Measurements from ENCODE around the gene MPP3. TPM values are rescaled to one million over a fixed set of nuclear protein-coding genes. Genes with fewer than 3 reads are reported as not detected.

The MPP3 gene
- total and polyA plus RNA-seq, 9 of the 15 experiments (the other 6 are each of a cell fraction or from before 2014, with no cell fraction given) = 0.41 to 10.4 (median 4.5) TPM

DNA sequence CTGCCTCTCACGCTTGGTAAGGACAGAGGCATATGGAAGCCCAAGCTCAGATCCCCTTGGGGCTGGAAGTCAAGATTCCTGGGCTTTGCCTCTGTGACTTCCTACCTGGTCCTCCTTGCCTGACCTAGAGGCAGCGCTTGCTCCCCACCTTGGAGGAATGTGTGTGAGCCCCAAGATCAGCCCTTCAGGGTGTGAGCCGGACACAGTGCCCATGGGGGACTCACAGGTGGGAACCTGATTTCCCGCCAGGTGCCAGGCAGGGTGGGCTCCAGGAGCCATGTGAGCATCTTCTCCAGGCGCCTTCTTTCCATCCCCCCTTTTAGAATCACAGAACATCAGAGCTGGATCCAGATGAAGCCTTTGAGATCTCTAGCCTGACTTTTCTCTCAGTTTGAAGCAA is 24.2 kb upstream of the MPP3 start (continued):
- no peak for TF ChIP-seq JUND (IDR thresholded peaks at IDR 0.05; ENCODE audit: borderline replicate concordance, low read depth, low read length)
- no peak for TF ChIP-seq JUND (tag; IDR thresholded peaks at IDR 0.05; ENCODE audit: borderline replicate concordance, low read depth, low read length)
- no peak for TF ChIP-seq CCNT2 (IDR thresholded peaks at IDR 0.05; ENCODE audit: borderline replicate concordance, extremely low read depth, insufficient read length, low read depth, low read length)
- TF ChIP-seq, protein P1, sequence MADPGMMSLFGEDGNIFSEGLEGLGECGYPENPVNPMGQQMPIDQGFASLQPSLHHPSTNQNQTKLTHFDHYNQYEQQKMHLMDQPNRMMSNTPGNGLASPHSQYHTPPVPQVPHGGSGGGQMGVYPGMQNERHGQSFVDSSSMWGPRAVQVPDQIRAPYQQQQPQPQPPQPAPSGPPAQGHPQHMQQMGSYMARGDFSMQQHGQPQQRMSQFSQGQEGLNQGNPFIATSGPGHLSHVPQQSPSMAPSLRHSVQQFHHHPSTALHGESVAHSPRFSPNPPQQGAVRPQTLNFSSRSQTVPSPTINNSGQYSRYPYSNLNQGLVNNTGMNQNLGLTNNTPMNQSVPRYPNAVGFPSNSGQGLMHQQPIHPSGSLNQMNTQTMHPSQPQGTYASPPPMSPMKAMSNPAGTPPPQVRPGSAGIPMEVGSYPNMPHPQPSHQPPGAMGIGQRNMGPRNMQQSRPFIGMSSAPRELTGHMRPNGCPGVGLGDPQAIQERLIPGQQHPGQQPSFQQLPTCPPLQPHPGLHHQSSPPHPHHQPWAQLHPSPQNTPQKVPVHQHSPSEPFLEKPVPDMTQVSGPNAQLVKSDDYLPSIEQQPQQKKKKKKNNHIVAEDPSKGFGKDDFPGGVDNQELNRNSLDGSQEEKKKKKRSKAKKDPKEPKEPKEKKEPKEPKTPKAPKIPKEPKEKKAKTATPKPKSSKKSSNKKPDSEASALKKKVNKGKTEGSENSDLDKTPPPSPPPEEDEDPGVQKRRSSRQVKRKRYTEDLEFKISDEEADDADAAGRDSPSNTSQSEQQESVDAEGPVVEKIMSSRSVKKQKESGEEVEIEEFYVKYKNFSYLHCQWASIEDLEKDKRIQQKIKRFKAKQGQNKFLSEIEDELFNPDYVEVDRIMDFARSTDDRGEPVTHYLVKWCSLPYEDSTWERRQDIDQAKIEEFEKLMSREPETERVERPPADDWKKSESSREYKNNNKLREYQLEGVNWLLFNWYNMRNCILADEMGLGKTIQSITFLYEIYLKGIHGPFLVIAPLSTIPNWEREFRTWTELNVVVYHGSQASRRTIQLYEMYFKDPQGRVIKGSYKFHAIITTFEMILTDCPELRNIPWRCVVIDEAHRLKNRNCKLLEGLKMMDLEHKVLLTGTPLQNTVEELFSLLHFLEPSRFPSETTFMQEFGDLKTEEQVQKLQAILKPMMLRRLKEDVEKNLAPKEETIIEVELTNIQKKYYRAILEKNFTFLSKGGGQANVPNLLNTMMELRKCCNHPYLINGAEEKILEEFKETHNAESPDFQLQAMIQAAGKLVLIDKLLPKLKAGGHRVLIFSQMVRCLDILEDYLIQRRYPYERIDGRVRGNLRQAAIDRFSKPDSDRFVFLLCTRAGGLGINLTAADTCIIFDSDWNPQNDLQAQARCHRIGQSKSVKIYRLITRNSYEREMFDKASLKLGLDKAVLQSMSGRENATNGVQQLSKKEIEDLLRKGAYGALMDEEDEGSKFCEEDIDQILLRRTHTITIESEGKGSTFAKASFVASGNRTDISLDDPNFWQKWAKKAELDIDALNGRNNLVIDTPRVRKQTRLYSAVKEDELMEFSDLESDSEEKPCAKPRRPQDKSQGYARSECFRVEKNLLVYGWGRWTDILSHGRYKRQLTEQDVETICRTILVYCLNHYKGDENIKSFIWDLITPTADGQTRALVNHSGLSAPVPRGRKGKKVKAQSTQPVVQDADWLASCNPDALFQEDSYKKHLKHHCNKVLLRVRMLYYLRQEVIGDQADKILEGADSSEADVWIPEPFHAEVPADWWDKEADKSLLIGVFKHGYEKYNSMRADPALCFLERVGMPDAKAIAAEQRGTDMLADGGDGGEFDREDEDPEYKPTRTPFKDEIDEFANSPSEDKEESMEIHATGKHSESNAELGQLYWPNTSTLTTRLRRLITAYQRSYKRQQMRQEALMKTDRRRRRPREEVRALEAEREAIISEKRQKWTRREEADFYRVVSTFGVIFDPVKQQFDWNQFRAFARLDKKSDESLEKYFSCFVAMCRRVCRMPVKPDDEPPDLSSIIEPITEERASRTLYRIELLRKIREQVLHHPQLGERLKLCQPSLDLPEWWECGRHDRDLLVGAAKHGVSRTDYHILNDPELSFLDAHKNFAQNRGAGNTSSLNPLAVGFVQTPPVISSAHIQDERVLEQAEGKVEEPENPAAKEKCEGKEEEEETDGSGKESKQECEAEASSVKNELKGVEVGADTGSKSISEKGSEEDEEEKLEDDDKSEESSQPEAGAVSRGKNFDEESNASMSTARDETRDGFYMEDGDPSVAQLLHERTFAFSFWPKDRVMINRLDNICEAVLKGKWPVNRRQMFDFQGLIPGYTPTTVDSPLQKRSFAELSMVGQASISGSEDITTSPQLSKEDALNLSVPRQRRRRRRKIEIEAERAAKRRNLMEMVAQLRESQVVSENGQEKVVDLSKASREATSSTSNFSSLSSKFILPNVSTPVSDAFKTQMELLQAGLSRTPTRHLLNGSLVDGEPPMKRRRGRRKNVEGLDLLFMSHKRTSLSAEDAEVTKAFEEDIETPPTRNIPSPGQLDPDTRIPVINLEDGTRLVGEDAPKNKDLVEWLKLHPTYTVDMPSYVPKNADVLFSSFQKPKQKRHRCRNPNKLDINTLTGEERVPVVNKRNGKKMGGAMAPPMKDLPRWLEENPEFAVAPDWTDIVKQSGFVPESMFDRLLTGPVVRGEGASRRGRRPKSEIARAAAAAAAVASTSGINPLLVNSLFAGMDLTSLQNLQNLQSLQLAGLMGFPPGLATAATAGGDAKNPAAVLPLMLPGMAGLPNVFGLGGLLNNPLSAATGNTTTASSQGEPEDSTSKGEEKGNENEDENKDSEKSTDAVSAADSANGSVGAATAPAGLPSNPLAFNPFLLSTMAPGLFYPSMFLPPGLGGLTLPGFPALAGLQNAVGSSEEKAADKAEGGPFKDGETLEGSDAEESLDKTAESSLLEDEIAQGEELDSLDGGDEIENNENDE (IDR thresholded peaks at IDR 0.05; ENCODE audit: low read depth, low read length) = no peak
- no peak for TF ChIP-seq ETS2 (tag; IDR thresholded peaks at IDR 0.05; ENCODE audit: borderline replicate concordance, poor library complexity, severe bottlenecking)
- TF ChIP-seq GATAD2A (IDR thresholded peaks at IDR 0.05) = no peak
- TF ChIP-seq ZNF23 (CRISPR knock-in tag; IDR thresholded peaks at IDR 0.05) = no peak

Measured in K562 (cell line).